ENCODE results near the gene PPIL3. TPM values are rescaled to one million over a fixed set of nuclear protein-coding genes. Genes with fewer than 3 reads are reported as not detected.

Gene PPIL3
- polyA plus RNA-seq, 1 experiment, result 40.8 TPM

- Histone ChIP-seq H3K4me3 (ENCODE audit: low read depth, low read length) (no peak overlapping the region), H3K27ac (ENCODE audit: low read depth, low read length) (no peak overlapping the region), H3K27me3 (ENCODE audit: control insufficient read depth, insufficient read depth, low read length) (no peaks in the 10 kb centered on the region), H3K9me3 (ENCODE audit: control insufficient read depth, insufficient read depth, low read length) (no peaks in the 10 kb centered on the region)
- ChIA-PET POLR2A (interaction anchor here (0.6 to 0.7 kb wide), 3 partner anchors 42 to 74 kb away, joined by 3 to 9 read pairs (median 3); no protein-coding TSS in a partner anchor), CTCF (no interaction called here)
- TF ChIP-seq, protein P1, sequence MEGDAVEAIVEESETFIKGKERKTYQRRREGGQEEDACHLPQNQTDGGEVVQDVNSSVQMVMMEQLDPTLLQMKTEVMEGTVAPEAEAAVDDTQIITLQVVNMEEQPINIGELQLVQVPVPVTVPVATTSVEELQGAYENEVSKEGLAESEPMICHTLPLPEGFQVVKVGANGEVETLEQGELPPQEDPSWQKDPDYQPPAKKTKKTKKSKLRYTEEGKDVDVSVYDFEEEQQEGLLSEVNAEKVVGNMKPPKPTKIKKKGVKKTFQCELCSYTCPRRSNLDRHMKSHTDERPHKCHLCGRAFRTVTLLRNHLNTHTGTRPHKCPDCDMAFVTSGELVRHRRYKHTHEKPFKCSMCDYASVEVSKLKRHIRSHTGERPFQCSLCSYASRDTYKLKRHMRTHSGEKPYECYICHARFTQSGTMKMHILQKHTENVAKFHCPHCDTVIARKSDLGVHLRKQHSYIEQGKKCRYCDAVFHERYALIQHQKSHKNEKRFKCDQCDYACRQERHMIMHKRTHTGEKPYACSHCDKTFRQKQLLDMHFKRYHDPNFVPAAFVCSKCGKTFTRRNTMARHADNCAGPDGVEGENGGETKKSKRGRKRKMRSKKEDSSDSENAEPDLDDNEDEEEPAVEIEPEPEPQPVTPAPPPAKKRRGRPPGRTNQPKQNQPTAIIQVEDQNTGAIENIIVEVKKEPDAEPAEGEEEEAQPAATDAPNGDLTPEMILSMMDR (IDR thresholded peaks at IDR 0.05; ENCODE audit: low read depth, low read length), result no peak
- no peak for DNase-seq (ENCODE audit: low read depth, low spot score)
Measured at GRCh38 chr2:200828104-200828503, 60.8 kb downstream of the PPIL3 start.

GRCh38 chr2:200821686-200822245 is 67.1 kb downstream of the PPIL3 start:
- H3K27ac ChIP-seq (ENCODE audit: low read depth, low read length), result peak overlapping the region; percentile 11
- TF ChIP-seq, protein P1 (IDR thresholded peaks at IDR 0.05; ENCODE audit: low read depth, low read length), result no peak
- no peaks in the 10 kb centered on the region for H3K27me3 ChIP-seq (ENCODE audit: control insufficient read depth, insufficient read depth, low read length)
- no peaks in the 10 kb centered on the region for H3K9me3 ChIP-seq (ENCODE audit: control insufficient read depth, insufficient read depth, low read length)
- no peak for DNase-seq (ENCODE audit: low read depth, low spot score)
- H3K4me3 ChIP-seq (ENCODE audit: low read depth, low read length), result no peak overlapping the region
- ChIA-PET POLR2A (no interaction called here), CTCF (interaction anchor here (1.0 kb wide), 1 partner anchor 109 kb away, joined by 3 read pairs; no protein-coding TSS in a partner anchor)

Small RNA genes lying within 50 kb of the gene (small RNA-seq; reads per million reads assigned to genes)
- not detected for gene RF00019 (ENCODE audit: insufficient read length, low read depth)
- gene RNA5SP115 (ENCODE audit: insufficient read length, low read depth), result not detected
- gene RNU6-312P (ENCODE audit: insufficient read length, low read depth), result not detected
- not detected for gene RNU6-31P (ENCODE audit: insufficient read length, low read depth)
- not detected for gene RNU6-762P (ENCODE audit: insufficient read length, low read depth)

Other genes starting within 250 kb of the PPIL3 start
- gene BZW1, start 77.2 kb downstream of the PPIL3 start, polyA plus RNA-seq (2011; rRNA removed), result 359 and 376 TPM in 2 replicates
- 66.0 and 103 TPM in 2 replicates for gene CLK1, start 24.4 kb downstream of the PPIL3 start, polyA plus RNA-seq (2011; rRNA removed)
- gene NIF3L1, start 294 bp upstream of the PPIL3 start, polyA plus RNA-seq (2011; rRNA removed), result 36.6 and 38.7 TPM in 2 replicates
- 4.7 and 4.9 TPM in 2 replicates for gene ORC2, start 74.6 kb upstream of the PPIL3 start, polyA plus RNA-seq (2011; rRNA removed)
- 4.5 and 6.1 TPM in 2 replicates for gene HYCC2, start 182.6 kb upstream of the PPIL3 start, polyA plus RNA-seq (2011; rRNA removed)
- 90.9 and 121 TPM in 2 replicates for gene NDUFB3, start 182.9 kb upstream of the PPIL3 start, polyA plus RNA-seq (2011; rRNA removed)
- gene CFLAR, start 227.1 kb upstream of the PPIL3 start, polyA plus RNA-seq (2011; rRNA removed), result 32.7 and 36.3 TPM in 2 replicates

Measured in AG04450 (cell line).